GM23338 (cell line): ENCODE results near the gene PSMG1. TPM values are rescaled to one million over a fixed set of nuclear protein-coding genes. Genes with fewer than 3 reads are reported as not detected.

Experiments used
- ATAC-seq: fragments of 200-7000 bp; cut with Tn5 transposase; 3 replicates; pipeline ENCODE4 v1.9.1; 2020
- DNase-seq: peaks from one replicate; pipeline ENCODE4 v3.0.0-alpha.2; 2015; ENCODE audit warnings: low spot score
- H2AFZ ChIP-seq: fragments of 200-600 bp; sonication (generic); 2 replicates; pipeline ENCODE4 v1.8.0; 2016; ENCODE audit warnings: antibody characterized with exemption, mild to moderate bottlenecking, moderate library complexity
- H3F3A ChIP-seq: fragments of 200-600 bp; sonication (generic); replicated peaks from 2 replicates; pipeline ENCODE4 v1.8.0; 2017; ENCODE audit warnings: antibody characterized with exemption, mixed run types, low read depth
- H3K27ac ChIP-seq: fragments of 200-600 bp; sonication (generic); 2 replicates; pipeline ENCODE4 v1.6.1; 2016; ENCODE audit warnings: low read depth
- H3K27me3 ChIP-seq: fragments of 200-600 bp; sonication (generic); 2 replicates; pipeline ENCODE4 v1.8.0; 2016; ENCODE audit warnings: mild to moderate bottlenecking, mixed run types, moderate library complexity; ENCODE audit not compliant: insufficient read depth
- H3K36me3 ChIP-seq: fragments of 200-600 bp; sonication (generic); 2 replicates; pipeline ENCODE4 v1.8.0; 2016; ENCODE audit warnings: mild to moderate bottlenecking; ENCODE audit not compliant: insufficient read depth
- H3K4me1 ChIP-seq: fragments of 200-600 bp; sonication (generic); 2 replicates; pipeline ENCODE4 v1.8.0; 2016; ENCODE audit warnings: mild to moderate bottlenecking, moderate library complexity; ENCODE audit not compliant: insufficient read depth
- H3K4me2 ChIP-seq: fragments of 200-600 bp; sonication (generic); 2 replicates; pipeline ENCODE4 v1.7.1; 2017; ENCODE audit warnings: mixed run types
- H3K4me3 ChIP-seq: fragments of 200-600 bp; sonication (generic); 2 replicates; pipeline ENCODE4 v1.6.1; 2016; ENCODE audit warnings: mixed run types
- H3K79me2 ChIP-seq: fragments of 200-600 bp; sonication (generic); replicated peaks from 2 replicates; pipeline ENCODE4 v1.8.0; 2017; ENCODE audit warnings: mild to moderate bottlenecking; ENCODE audit not compliant: insufficient read depth
- H3K9me2 ChIP-seq: fragments of 200-600 bp; sonication (generic); 2 replicates; pipeline ENCODE4 v1.8.0; 2017; ENCODE audit not compliant: insufficient read depth
- H4K20me1 ChIP-seq: fragments of 200-600 bp; sonication (generic); replicated peaks from 2 replicates; pipeline ENCODE4 v1.8.0; 2017; ENCODE audit warnings: mild to moderate bottlenecking; ENCODE audit not compliant: insufficient read depth
- H3K27ac Mint-ChIP-seq: 2 replicates; pipeline ENCODE4 v1.8.0; 2020; ENCODE audit warnings: inconsistent platforms, mild to moderate bottlenecking, moderate library complexity, mixed read lengths
- H3K27me3 Mint-ChIP-seq: 3 replicates; pipeline ENCODE4 v1.8.0; 2022; ENCODE audit warnings: low read depth, mild to moderate bottlenecking, moderate library complexity, mixed read lengths, inconsistent platforms; ENCODE audit not compliant: insufficient read depth, poor library complexity
- H3K36me3 Mint-ChIP-seq: 3 replicates; pipeline ENCODE4 v1.8.0; 2021; ENCODE audit warnings: low read depth, mild to moderate bottlenecking, inconsistent platforms, moderate library complexity, mixed read lengths
- H3K4me1 Mint-ChIP-seq: 3 replicates; pipeline ENCODE4 v1.8.0; 2020; ENCODE audit warnings: mild to moderate bottlenecking, inconsistent platforms, mixed read lengths
- H3K4me3 Mint-ChIP-seq: 3 replicates; pipeline ENCODE4 v1.8.0; 2021; ENCODE audit warnings: moderate library complexity, mild to moderate bottlenecking, inconsistent platforms, mixed read lengths
- H3K9me3 Mint-ChIP-seq: 3 replicates; pipeline ENCODE4 v1.8.0; 2020; ENCODE audit warnings: moderate library complexity, mild to moderate bottlenecking, inconsistent platforms, mixed read lengths
- CREB1 ChIP-seq: fragments of 250-450 bp; sonication (Bioruptor Pico); IDR thresholded peaks from 2 replicates; pipeline ENCODE4 v1.5.0; 2020; ENCODE audit warnings: low read depth, mild to moderate bottlenecking, moderate library complexity
- CTCF ChIP-seq, 2 experiments: fragments of 200-600 bp in 1 of 2; sonication (generic) in 1 of 2; conservative IDR thresholded peaks; 2 replicates each; pipeline versions ENCODE4 v1.5.1 to v1.6.1; 2016 to 2017; ENCODE audit warnings: antibody characterized with exemption in 2 of 2, low read depth in 2 of 2, mild to moderate bottlenecking in 2 of 2, moderate library complexity in 1 of 2
- ETS1 ChIP-seq: IDR thresholded peaks from 2 replicates; pipeline ENCODE4 v1.6.1; 2016; ENCODE audit warnings: antibody characterized with exemption
- EZH2 ChIP-seq: fragments of 200-600 bp; sonication (generic); IDR thresholded peaks from one replicate; pipeline ENCODE4 v1.8.0; 2017; ENCODE audit warnings: antibody characterized with exemption, mild to moderate bottlenecking, low read depth; ENCODE audit not compliant: unreplicated experiment
- JUNB ChIP-seq: IDR thresholded peaks from one replicate; pipeline ENCODE4 v1.6.1; 2016; ENCODE audit warnings: antibody characterized with exemption; ENCODE audit not compliant: unreplicated experiment
- POLR2AphosphoS5 ChIP-seq: IDR thresholded peaks from 2 replicates; pipeline ENCODE4 v1.6.1; 2016; ENCODE audit warnings: antibody characterized with exemption, low read depth
- STAT1 ChIP-seq: IDR thresholded peaks from one replicate; pipeline ENCODE4 v1.6.1; 2016; ENCODE audit warnings: antibody characterized with exemption; ENCODE audit not compliant: unreplicated experiment
- ZNF114 ChIP-seq: fragments of 250-450 bp; sonication (Bioruptor Pico); IDR thresholded peaks from 2 replicates; pipeline ENCODE4 v1.5.0; 2020; ENCODE audit warnings: mild to moderate bottlenecking, moderate library complexity
- ZNF331 ChIP-seq: fragments of 250-450 bp; sonication (Bioruptor Pico); IDR thresholded peaks from 2 replicates; pipeline ENCODE4 v1.5.0; 2020; ENCODE audit warnings: low read depth, mild to moderate bottlenecking, moderate library complexity
- polyA plus RNA-seq: library from polyadenylated mRNA; unstranded; fragments of >200 nt; fragmentation: Nextera tagmentation; extraction: Ambion mirVana; gene quantifications from 2 replicates; pipeline ENCODE4 v1.2.1, GENCODE V29; 2016
- total RNA-seq: library from RNA; depleted of rRNA; stranded (reverse); fragments of >200 nt; shearing (Covaris generic); gene quantifications from 2 replicates; pipeline ENCODE4 v1.2.3, GENCODE V29; 2014

The PSMG1 gene
- total and polyA plus RNA-seq, 2 experiments from 2014 or later = 78.4 to 158 TPM

DNA sequence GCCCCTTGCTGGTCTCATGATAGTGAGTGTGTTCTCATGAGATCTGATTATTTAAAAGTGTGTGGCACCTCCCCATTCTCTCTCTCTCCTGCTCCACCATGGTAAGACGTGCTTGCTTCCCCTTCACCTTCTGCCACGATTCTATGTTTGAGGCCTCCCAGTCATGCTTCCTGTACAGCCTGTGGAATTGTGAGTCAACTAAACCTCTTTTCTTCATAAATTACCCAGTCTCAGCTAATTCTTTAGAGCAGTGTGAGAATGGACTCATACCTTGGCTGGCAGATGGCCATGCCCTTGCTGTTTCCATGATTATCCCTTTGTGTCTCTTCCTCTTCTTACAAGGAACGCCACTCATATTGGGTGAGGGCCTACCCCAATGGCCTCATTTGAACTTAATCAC lies 40.3 kb downstream of the PSMG1 start:
- H3K36me3 ChIP-seq = no peaks in the 10 kb centered on the region
- 0 out of 2 replicates have a peak, but pooled peaks cover 3% of the 10 kb centered on the region for H3K9me2 ChIP-seq
- ATAC-seq (no peak), DNase-seq (no peak)
- Mint-ChIP-seq H3K27me3 (peaks cover 4% of the 10 kb centered on the region), H3K4me3 (no peak overlapping the region), H3K36me3 (no peaks in the 10 kb centered on the region), H3K9me3 (no peaks in the 10 kb centered on the region; the same call in 2 of the 3 replicates), H3K27ac (no peak overlapping the region), H3K4me1 (peaks cover 4% of the 10 kb centered on the region; the same call in 2 of the 3 replicates)
- no peak overlapping the region for H2AFZ ChIP-seq
- H3K79me2 ChIP-seq = no peaks in the 10 kb centered on the region
- H3K4me1 ChIP-seq = 0 out of 2 replicates have a peak, but pooled peaks cover 5% of the 10 kb centered on the region
- no peak overlapping the region for H3K4me3 ChIP-seq
- no peak overlapping the region for H3K27ac ChIP-seq
- H3K27me3 ChIP-seq = no peaks in the 10 kb centered on the region
- no peak overlapping the region for H3K4me2 ChIP-seq
- H4K20me1 ChIP-seq = no peaks in the 10 kb centered on the region
- H3F3A ChIP-seq = no peaks in the 10 kb centered on the region
- TF ChIP-seq ZNF331 (CRISPR knock-in tag) (no peak), CTCF (conservative IDR thresholded peaks at IDR 0.05; ENCODE audit: low read depth in 2 of 2) (no peak), EZH2 (no peak), STAT1 (no peak), ETS1 (no peak), ZNF114 (CRISPR knock-in tag) (no peak)

- H2AFZ ChIP-seq = no peak overlapping the region
- Mint-ChIP-seq H3K4me1 (peaks cover 13% of the 10 kb centered on the region; the same call in 2 of the 3 replicates), H3K27me3 (peaks cover 4% of the 10 kb centered on the region), H3K27ac (no peak overlapping the region), H3K36me3 (no peaks in the 10 kb centered on the region), H3K9me3 (no peaks in the 10 kb centered on the region; the same call in 1 of the 3 replicates), H3K4me3 (no peak overlapping the region)
- H3K27me3 ChIP-seq = no peaks in the 10 kb centered on the region
- peaks cover 15% of the 10 kb centered on the region for H3K4me1 ChIP-seq
- no peak overlapping the region for H3K4me3 ChIP-seq
- ATAC-seq (no peak), DNase-seq (no peak)
- H3K27ac ChIP-seq = no peak overlapping the region
- no peak for TF ChIP-seq POLR2AphosphoS5
- TF ChIP-seq JUNB = no peak
- no peak for TF ChIP-seq CTCF (conservative IDR thresholded peaks at IDR 0.05; ENCODE audit: low read depth in 2 of 2)
- no peak for TF ChIP-seq CREB1
- no peaks in the 10 kb centered on the region for H3K79me2 ChIP-seq
- H3K4me2 ChIP-seq = no peak overlapping the region
- 0 out of 2 replicates have a peak, but pooled peaks cover 3% of the 10 kb centered on the region for H3K9me2 ChIP-seq
- H3K36me3 ChIP-seq = no peaks in the 10 kb centered on the region
- no peaks in the 10 kb centered on the region for H3F3A ChIP-seq
- no peaks in the 10 kb centered on the region for H4K20me1 ChIP-seq
These were observed 41.7 kb downstream of the PSMG1 start for GRCh38 chr21:39141502-39141901.
